Vagina (tissue), 2 donors: Measurements from ENCODE around the gene EDEM1. TPM values are rescaled to one million over a fixed set of nuclear protein-coding genes. Genes with fewer than 3 reads are reported as not detected.

Experiments
- DNase-seq, 2 donors: peaks; one replicate each; pipeline ENCODE4 v3.0.0-alpha.2; 2017; ENCODE audit errors: extremely low spot score in 2 of 2
- H3K27ac ChIP-seq: fragments of 200-600 bp; sonication (generic); one replicate; pipeline ENCODE4 v1.5.1; 2019
- H3K27me3 ChIP-seq: fragments of 200-600 bp; sonication (generic); one replicate; pipeline ENCODE4 v1.5.1; 2019
- H3K36me3 ChIP-seq, 2 donors: fragments of 200-600 bp; sonication (generic); one replicate each; pipeline ENCODE4 v1.5.1; 2017 to 2019
- H3K4me1 ChIP-seq: fragments of 200-600 bp; sonication (generic); one replicate; pipeline ENCODE4 v1.5.1; 2019
- H3K4me3 ChIP-seq, 2 donors: fragments of 200-600 bp; sonication (generic); 1 replicate in 1 of 2; 2 replicates in 1 of 2; pipeline ENCODE4 v1.5.1; 2016 to 2019
- H3K9me3 ChIP-seq: fragments of 200-600 bp; sonication (generic); one replicate; pipeline ENCODE4 v1.5.1; 2019
- CTCF ChIP-seq, 3 experiments: fragments of 450-650 bp in 2 of 3; fragments of 200-600 bp in 1 of 3; sonication (generic) in 1 of 3; IDR thresholded peaks; one replicate each; pipeline ENCODE4 v1.5.1; 2017 to 2019; ENCODE audit warnings: antibody characterized with exemption in 3 of 3, mild to moderate bottlenecking in 2 of 3, moderate library complexity in 2 of 3
- POLR2A ChIP-seq, 2 donors: fragments of 450-650 bp; IDR thresholded peaks; one replicate each; pipeline ENCODE4 v1.6.1; 2017; ENCODE audit warnings: antibody characterized with exemption in 2 of 2, mild to moderate bottlenecking in 2 of 2, moderate library complexity in 2 of 2
- POLR2AphosphoS5 ChIP-seq, 2 donors: sonication (generic); formaldehyde crosslinking; IDR thresholded peaks; one replicate each; pipeline ENCODE4 v1.9.0; 2017; ENCODE audit warnings: antibody characterized with exemption in 2 of 2, mild to moderate bottlenecking in 2 of 2, low read depth in 1 of 2; ENCODE audit not compliant: insufficient read depth in 1 of 2
- intact Hi-C: fragments of 100-400 bp; cut with DNase I; formaldehyde crosslinking; loops from one replicate; pipeline ENCODE4 v1.15.1; 2023
- total RNA-seq: library from RNA; depleted of rRNA; stranded (reverse); fragments of >200 nt; gene quantifications from one replicate; pipeline ENCODE4 v1.2.3, GENCODE V29; 2016

The EDEM1 gene
- total RNA-seq, 1 donor from 2014 or later: 30.9 TPM

GRCh38 chr3:5151586-5151985 is 35.9 kb upstream of the EDEM1 start:
- no peak for DNase-seq
- Histone ChIP-seq H3K36me3 (no peaks in the 10 kb centered on the region), H3K27me3 (no peaks in the 10 kb centered on the region), H3K9me3 (no peaks in the 10 kb centered on the region), H3K27ac (no peak overlapping the region), H3K4me3 (no peak overlapping the region), H3K4me1 (peaks cover 69% of the 10 kb centered on the region)
- TF ChIP-seq POLR2A (IDR thresholded peaks at IDR 0.05) (no peak), POLR2AphosphoS5 (IDR thresholded peaks at IDR 0.05; ENCODE audit: insufficient read depth in 1 of 2, low read depth in 1 of 2) (no peak), CTCF (IDR thresholded peaks at IDR 0.05) (no peak)
- intact Hi-C loops: no loop called here

GRCh38 chr3:5153074-5153473 is 34.4 kb upstream of the EDEM1 start:
- TF ChIP-seq POLR2AphosphoS5 (IDR thresholded peaks at IDR 0.05; ENCODE audit: insufficient read depth in 1 of 2, low read depth in 1 of 2) (no peak), POLR2A (IDR thresholded peaks at IDR 0.05) (no peak), CTCF (IDR thresholded peaks at IDR 0.05) (no peak)
- Histone ChIP-seq H3K27me3 (no peaks in the 10 kb centered on the region), H3K4me3 (no peak overlapping the region), H3K27ac (no peak overlapping the region), H3K4me1 (peaks cover 69% of the 10 kb centered on the region), H3K36me3 (no peaks in the 10 kb centered on the region), H3K9me3 (no peaks in the 10 kb centered on the region)
- DNase-seq: no peak
- intact Hi-C loops: no loop called here

- Histone ChIP-seq H3K9me3 (no peaks in the 10 kb centered on the region), H3K27me3 (no peaks in the 10 kb centered on the region), H3K36me3 (no peaks in the 10 kb centered on the region), H3K4me1 (peaks cover 51% of the 10 kb centered on the region), H3K4me3 (no peak overlapping the region), H3K27ac (no peak overlapping the region)
- TF ChIP-seq POLR2A (IDR thresholded peaks at IDR 0.05): no peak
- no peak for TF ChIP-seq POLR2AphosphoS5 (IDR thresholded peaks at IDR 0.05; ENCODE audit: insufficient read depth in 1 of 2, low read depth in 1 of 2)
- no peak for TF ChIP-seq CTCF (IDR thresholded peaks at IDR 0.05)
- intact Hi-C loops: no loop called here
- DNase-seq: no peak
These were observed 32.3 kb upstream of the EDEM1 start for GRCh38 chr3:5155241-5155640.

GRCh38 chr3:5160321-5160720 is 27.2 kb upstream of the EDEM1 start:
- intact Hi-C loops: no loop called here
- Histone ChIP-seq H3K27me3 (no peaks in the 10 kb centered on the region), H3K4me1 (peaks cover 43% of the 10 kb centered on the region), H3K27ac (no peak overlapping the region), H3K36me3 (no peaks in the 10 kb centered on the region), H3K4me3 (no peak overlapping the region), H3K9me3 (no peaks in the 10 kb centered on the region)
- DNase-seq: no peak
- TF ChIP-seq POLR2A (IDR thresholded peaks at IDR 0.05): no peak
- no peak for TF ChIP-seq POLR2AphosphoS5 (IDR thresholded peaks at IDR 0.05; ENCODE audit: insufficient read depth in 1 of 2, low read depth in 1 of 2)
- TF ChIP-seq CTCF (IDR thresholded peaks at IDR 0.05): no peak

- no peak for TF ChIP-seq POLR2AphosphoS5 (IDR thresholded peaks at IDR 0.05; ENCODE audit: insufficient read depth in 1 of 2, low read depth in 1 of 2)
- no peaks in the 10 kb centered on the region for H3K36me3 ChIP-seq
- peaks cover 34% of the 10 kb centered on the region for H3K4me1 ChIP-seq
- intact Hi-C loops: no loop called here
- no peak overlapping the region for H3K27ac ChIP-seq
- no peaks in the 10 kb centered on the region for H3K9me3 ChIP-seq
- no peaks in the 10 kb centered on the region for H3K27me3 ChIP-seq
- no peak overlapping the region for H3K4me3 ChIP-seq
- no peak for DNase-seq
These were observed 26.3 kb upstream of the EDEM1 start for GRCh38 chr3:5160940-5161858.
